Posterior cingulate gyrus (tissue), 11 donors: ENCODE measurements around the gene RHBDL3.
A peak's percentile ranks its signal among the peaks of the same experiment; 100 is the strongest.

Source experiments
- DNase-seq, 10 donors: peaks; one replicate each; pipeline versions ENCODE4 v3.0.0 to v3.0.0-alpha.2; 2020 to 2021; ENCODE audit warnings: mixed read lengths in 3 of 10
- intact Hi-C: fragments of 100-400 bp; cut with DNase I; formaldehyde crosslinking; loops from one replicate; pipeline ENCODE4 v1.15.1; 2023

The RHBDL3 gene

DNA sequence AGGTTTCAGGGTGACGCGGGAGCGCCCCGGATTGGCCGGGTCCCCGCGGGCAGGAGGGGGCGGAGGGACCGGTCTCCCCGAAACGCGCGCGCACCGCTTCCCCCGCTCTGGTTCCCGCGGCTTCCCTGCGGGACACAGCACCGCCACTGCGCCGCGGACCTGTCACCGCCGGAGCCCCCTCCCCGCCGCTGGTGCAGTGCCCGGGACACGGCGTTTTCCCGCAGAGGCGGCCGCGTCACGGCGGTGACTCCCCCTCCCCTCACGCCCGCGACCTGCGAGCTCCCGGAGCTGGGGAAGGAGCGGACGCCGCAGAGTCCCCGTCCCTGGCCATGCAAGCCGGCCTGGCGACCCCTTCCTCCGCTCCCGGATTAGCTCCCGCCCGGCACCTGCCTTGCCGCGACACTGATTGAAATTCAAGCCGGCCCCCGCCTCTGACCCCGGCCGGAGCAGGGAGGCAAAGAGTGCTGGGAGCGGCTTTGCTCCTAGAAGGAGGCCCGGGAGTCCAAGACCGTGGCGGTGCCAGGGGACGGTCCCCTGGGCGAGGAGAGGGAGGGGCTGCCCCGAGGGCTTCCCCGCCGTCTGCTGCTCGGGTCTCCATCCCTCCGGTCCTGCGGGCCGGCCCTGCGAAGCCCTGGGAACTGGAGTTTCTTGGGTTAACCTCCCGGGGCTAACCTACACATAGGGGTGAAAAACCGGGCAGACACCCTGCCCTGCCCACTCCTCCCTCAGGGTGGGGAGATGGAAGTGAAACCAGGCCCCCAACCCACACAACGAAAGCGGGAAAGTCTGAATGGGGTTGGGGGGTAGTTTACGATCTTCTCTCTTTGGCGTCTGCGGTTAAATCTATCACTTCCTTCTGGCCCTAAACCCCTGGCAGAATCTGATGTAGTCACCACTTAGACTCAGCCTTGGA is 1.0 kb downstream of the RHBDL3 start:
- intact Hi-C loops = no loop called here
- DNase-seq = peak in 4 of 10 donors; percentile 24 to 88 (median 56)

- peak in 7 of 10 donors; percentile 56 to 95 (median 75) for DNase-seq
- intact Hi-C loops = no loop called here
Measured at GRCh38 chr17:32267690-32268205, 2.1 kb downstream of the RHBDL3 start.

- intact Hi-C loops = no loop called here
- no peak for DNase-seq
Measured at GRCh38 chr17:32268734-32269288, 3.2 kb downstream of the RHBDL3 start.

GRCh38 chr17:32269377-32269776 is 3.7 kb downstream of the RHBDL3 start:
- intact Hi-C loops = no loop called here

GRCh38 chr17:32271844-32272243 is 6.2 kb downstream of the RHBDL3 start:
- DNase-seq = no peak
- intact Hi-C loops = no loop called here

More at GRCh38 chr17:32269377-32269776, 3.7 kb downstream of the RHBDL3 start:
- peak in 8 of 10 donors; percentile 39 to 94 (median 69) for DNase-seq

GRCh38 chr17:32274101-32274500 is 8.5 kb downstream of the RHBDL3 start:
- intact Hi-C loops = no loop called here
- no peak for DNase-seq

- no peak for DNase-seq
- intact Hi-C loops = no loop called here
Measured at GRCh38 chr17:32274643-32275042, 9.0 kb downstream of the RHBDL3 start.

DNA sequence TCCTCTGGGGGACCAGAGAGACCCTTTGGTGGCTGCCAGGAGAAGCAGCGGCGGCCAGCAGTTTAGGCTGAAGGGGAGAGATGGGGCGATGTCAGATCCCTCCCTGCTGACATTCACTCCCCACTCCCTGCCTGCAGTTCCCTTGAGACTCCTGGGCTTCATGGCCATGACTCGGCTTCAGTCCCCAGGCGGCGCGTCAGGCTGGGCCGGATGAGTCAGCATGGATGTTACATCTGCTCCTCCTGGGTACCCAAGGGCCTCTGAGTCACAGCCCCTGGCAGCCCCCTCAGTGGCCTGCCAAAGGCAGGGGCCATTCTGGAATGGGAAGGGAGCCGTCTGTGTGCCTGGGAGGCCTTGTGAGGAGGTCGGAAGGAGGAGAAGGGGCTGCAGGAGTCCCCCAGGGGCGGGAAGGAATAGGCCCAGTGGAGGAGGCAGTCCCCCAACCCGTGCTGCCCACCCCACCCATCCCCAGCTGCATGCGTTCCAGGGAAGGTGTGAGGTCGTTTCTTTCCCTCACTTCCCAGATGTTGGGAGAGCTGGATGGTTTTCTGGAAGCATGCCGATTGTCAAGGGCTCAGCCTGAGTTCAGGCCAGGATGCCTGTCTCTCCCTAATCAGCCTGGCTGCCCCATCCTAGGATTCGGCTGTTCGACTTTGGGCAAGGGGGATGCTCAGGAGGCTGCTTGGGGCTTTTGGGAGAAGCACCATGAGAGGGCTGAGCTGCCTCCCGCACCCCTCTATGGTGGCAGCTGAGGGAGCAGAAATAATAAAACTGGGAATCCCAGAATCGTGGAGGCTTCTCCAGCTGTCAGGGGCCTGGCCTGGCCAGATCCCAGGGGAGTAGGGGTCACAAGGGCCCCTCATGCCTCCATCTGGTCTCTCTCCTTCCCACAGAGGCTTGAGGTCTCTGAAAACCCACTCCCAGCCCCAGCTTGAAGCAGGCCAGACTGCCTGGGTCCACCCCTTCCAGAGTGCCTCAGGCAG is 9.7 kb downstream of the RHBDL3 start:
- DNase-seq = peak in 6 of 10 donors; percentile 45 to 90 (median 71)
- intact Hi-C loops = no loop called here

GRCh38 chr17:32276171-32276601 is 10.6 kb downstream of the RHBDL3 start:
- DNase-seq = no peak
- intact Hi-C loops = no loop called here

DNA sequence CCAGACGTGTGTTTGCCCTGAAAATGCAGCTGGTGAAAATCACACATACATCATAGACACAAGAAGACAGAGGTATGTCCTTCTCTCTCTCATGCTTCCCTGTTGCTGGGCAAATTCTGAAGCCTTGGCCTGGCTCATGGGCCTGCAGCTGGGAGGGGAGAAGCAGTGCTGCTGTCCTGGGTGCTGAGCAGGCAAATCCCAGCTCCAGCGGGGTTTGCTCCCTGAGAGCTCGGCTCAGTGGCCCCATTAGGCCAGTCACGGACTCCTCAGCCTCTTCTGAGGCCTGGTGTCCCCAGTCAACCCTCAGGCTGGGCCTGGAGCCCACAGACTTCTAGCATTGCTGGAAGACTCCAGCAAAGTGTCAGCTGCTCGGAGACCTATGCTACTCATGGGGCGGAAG is 11.7 kb downstream of the RHBDL3 start:
- intact Hi-C loops = no loop called here
- peak in 1 of 10 donors; percentile 82 for DNase-seq

DNA sequence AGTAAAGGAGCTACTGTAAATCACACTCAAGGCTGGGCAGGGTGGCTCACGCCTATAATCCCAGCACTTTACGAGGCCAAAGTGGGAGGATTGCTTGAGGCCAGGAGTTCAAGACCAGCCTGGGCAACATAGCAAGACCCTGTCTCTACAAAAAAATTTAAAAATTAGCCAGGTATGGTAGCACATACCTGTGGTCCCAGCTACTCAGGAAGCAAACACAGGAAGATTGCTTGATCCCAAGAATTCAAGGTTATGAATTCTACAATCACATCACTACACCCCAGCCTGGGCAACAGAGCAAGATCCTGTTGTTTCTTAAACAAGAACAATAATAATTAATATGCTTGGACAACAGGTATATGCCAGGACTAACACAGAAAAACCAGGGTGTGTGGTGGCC is 13.2 kb downstream of the RHBDL3 start:
- intact Hi-C loops = no loop called here
- no peak for DNase-seq

GRCh38 chr17:32279891-32280716 is 14.5 kb downstream of the RHBDL3 start:
- intact Hi-C loops = no loop called here
- DNase-seq = no peak

- intact Hi-C loops = no loop called here
- peak in 1 of 10 donors; percentile 45 for DNase-seq
Measured at GRCh38 chr17:32281011-32281451, 15.4 kb downstream of the RHBDL3 start.

GRCh38 chr17:32283745-32284201 is 18.1 kb downstream of the RHBDL3 start:
- intact Hi-C loops = no loop called here
- peak in 2 of 10 donors; percentile 29 to 31 for DNase-seq

DNA sequence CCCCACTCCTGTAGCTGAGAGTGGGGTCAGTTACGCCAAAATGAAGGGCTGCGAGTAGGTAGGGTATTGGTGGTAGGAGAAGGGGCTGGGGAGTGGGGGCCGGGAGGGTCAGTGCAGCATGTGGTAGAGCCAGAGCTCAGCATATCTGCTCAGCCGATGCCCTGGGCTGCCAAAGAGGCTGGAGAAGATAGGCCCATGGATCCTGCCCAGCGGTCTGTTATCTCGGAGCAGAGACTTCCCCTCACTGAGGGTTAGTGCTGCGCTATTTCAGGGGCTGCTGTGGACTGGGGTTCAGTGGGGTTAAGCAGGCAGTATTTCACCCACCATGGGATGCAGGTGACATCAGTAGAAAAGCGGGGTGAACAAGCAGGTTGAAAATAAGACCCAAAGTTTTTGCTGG is 19.7 kb downstream of the RHBDL3 start:
- intact Hi-C loops = no loop called here
- no peak for DNase-seq

GRCh38 chr17:32285746-32286517 is 20.3 kb downstream of the RHBDL3 start:
- peak in 8 of 10 donors; percentile 50 to 96 (median 66) for DNase-seq
- intact Hi-C loops = no loop called here

DNA sequence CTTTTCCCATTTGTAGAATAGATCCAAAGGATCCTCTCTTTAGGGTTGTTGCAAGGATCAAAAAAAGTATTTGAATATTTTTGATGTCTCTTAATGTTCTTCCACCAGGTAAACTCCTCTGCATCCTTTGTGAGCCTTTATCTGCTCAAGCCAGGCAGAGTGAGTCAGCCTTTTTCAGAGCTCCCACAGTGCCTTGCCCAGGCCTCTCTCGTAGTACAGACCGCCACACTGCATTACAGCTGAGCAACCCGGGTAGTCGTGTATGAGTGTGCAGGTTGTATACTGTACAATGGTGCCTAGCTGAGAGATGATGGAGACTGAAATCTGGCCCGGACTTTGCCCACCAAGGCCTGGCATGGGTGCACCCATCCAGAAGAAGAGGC is 20.9 kb downstream of the RHBDL3 start:
- intact Hi-C loops = no loop called here
- no peak for DNase-seq

GRCh38 chr17:32287804-32288511 is 22.3 kb downstream of the RHBDL3 start:
- no peak for DNase-seq
- intact Hi-C loops = no loop called here
